Trophoblast cell (in vitro differentiated cells and primary cell): Measurements from ENCODE around the gene EPHB1.

ENCODE experiments used
- DNase-seq, 2 donors: peaks; one replicate each; pipeline ENCODE4 v3.0.0-alpha.2; 2016
- H2AFZ ChIP-seq: 2 replicates; pipeline ENCODE4 v1.6.1; 2013; ENCODE audit warnings: low read length, moderate library complexity, mild to moderate bottlenecking; ENCODE audit not compliant: insufficient read depth, poor library complexity
- H2AK5ac ChIP-seq: 2 replicates; pipeline ENCODE4 v1.6.1; 2013; ENCODE audit warnings: mild to moderate bottlenecking, low read length
- H2BK120ac ChIP-seq: 2 replicates; pipeline ENCODE4 v1.6.1; 2013; ENCODE audit warnings: low read length, mild to moderate bottlenecking, moderate library complexity; ENCODE audit not compliant: insufficient read depth, poor library complexity
- H2BK12ac ChIP-seq: 2 replicates; pipeline ENCODE4 v1.6.1; 2013; ENCODE audit warnings: mild to moderate bottlenecking, low read length, moderate library complexity
- H2BK5ac ChIP-seq: 2 replicates; pipeline ENCODE4 v1.6.1; 2013; ENCODE audit warnings: low read length, low read depth, moderate library complexity, mild to moderate bottlenecking; ENCODE audit not compliant: poor library complexity
- H3K14ac ChIP-seq: 2 replicates; pipeline ENCODE4 v1.6.1; 2013; ENCODE audit warnings: mild to moderate bottlenecking, low read length
- H3K18ac ChIP-seq: 2 replicates; pipeline ENCODE4 v1.6.1; 2013; ENCODE audit warnings: mild to moderate bottlenecking, low read length
- H3K23ac ChIP-seq: 2 replicates; pipeline ENCODE4 v1.6.1; 2013; ENCODE audit warnings: low read length
- H3K27ac ChIP-seq: 2 replicates; pipeline ENCODE4 v1.5.1; 2013; ENCODE audit warnings: low read depth, mild to moderate bottlenecking, inconsistent platforms, low read length, moderate library complexity
- H3K27me3 ChIP-seq: 2 replicates; pipeline ENCODE4 v1.6.1; 2013; ENCODE audit warnings: inconsistent platforms, mild to moderate bottlenecking, low read length, moderate library complexity; ENCODE audit not compliant: insufficient read depth
- H3K36me3 ChIP-seq, 2 experiments: 1 replicate in 1 of 2; 2 replicates in 1 of 2; pipeline ENCODE4 v1.6.1; 2013; ENCODE audit warnings: low read length in 2 of 2, mild to moderate bottlenecking in 2 of 2, moderate library complexity in 1 of 2; ENCODE audit not compliant: insufficient read depth in 2 of 2, control insufficient read depth in 1 of 2
- H3K4ac ChIP-seq: 2 replicates; pipeline ENCODE4 v1.6.1; 2013; ENCODE audit warnings: low read depth, mild to moderate bottlenecking, low read length, moderate library complexity
- H3K4me1 ChIP-seq, 2 experiments: 1 replicate in 1 of 2; 2 replicates in 1 of 2; pipeline ENCODE4 v1.6.1; 2013; ENCODE audit warnings: low read length in 2 of 2, mild to moderate bottlenecking in 2 of 2, moderate library complexity in 1 of 2; ENCODE audit not compliant: insufficient read depth in 2 of 2, control insufficient read depth in 1 of 2
- H3K4me2 ChIP-seq: 2 replicates; pipeline ENCODE4 v1.6.1; 2013; ENCODE audit warnings: inconsistent platforms, mild to moderate bottlenecking, low read length, moderate library complexity
- H3K4me3 ChIP-seq: 2 replicates; pipeline ENCODE4 v1.5.1; 2013; ENCODE audit warnings: mild to moderate bottlenecking, low read depth, low read length, inconsistent platforms
- H3K79me1 ChIP-seq: one replicate; pipeline ENCODE4 v1.6.1; 2013; ENCODE audit warnings: low read length
- H3K79me2 ChIP-seq: 2 replicates; pipeline ENCODE4 v1.6.1; 2013; ENCODE audit warnings: low read length, mild to moderate bottlenecking; ENCODE audit not compliant: control insufficient read depth, insufficient read depth, poor library complexity
- H3K9ac ChIP-seq: 2 replicates; pipeline ENCODE4 v1.6.1; 2013; ENCODE audit warnings: mild to moderate bottlenecking, low read length
- H3K9me3 ChIP-seq: 2 replicates; pipeline ENCODE4 v1.6.1; 2013; ENCODE audit warnings: low read depth, mild to moderate bottlenecking, control low read depth, inconsistent platforms, low read length; ENCODE audit not compliant: insufficient read depth
- H4K12ac ChIP-seq: 2 replicates; pipeline ENCODE4 v1.6.1; 2013; ENCODE audit warnings: low read depth, mild to moderate bottlenecking, low read length, moderate library complexity
- H4K8ac ChIP-seq: 2 replicates; pipeline ENCODE4 v1.6.1; 2013; ENCODE audit warnings: low read depth, mild to moderate bottlenecking, low read length, moderate library complexity
- H4K91ac ChIP-seq: one replicate; pipeline ENCODE4 v1.6.1; 2013; ENCODE audit warnings: low read depth, mild to moderate bottlenecking, low read length, moderate library complexity
- WGBS: extraction: QIAGEN DNeasy Blood & Tissue Kit; methylation state at CpG from one replicate; pipeline ENCODE4 v1.1.7; 2013; ENCODE audit warnings: missing lambda C conversion rate; ENCODE audit not compliant: insufficient read length, insufficient coverage; ENCODE audit errors: extremely low coverage; 5-methylcytosine and 5-hydroxymethylcytosine counted together

Gene EPHB1

DNA sequence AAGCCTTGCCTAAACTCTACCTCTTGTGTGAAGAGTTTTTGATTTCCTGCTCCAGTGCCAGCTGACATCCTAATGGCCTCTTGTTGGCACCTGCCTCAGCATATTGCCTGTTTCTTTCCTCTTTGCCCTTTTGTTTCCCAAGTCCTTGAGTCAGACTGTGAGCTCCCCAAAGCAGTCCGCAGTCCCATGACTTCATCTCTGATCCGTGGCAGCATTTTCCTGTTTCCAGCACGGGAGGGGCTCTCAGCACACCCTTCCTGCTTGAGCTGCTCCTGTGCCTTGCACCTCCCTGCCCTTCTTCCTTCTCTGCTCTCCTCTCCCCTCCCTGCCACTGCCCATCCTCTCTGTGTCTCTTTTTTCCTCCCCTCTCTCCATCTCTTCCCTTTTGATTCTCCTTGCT, 179.6 kb downstream of the EPHB1 start:
- H4K8ac ChIP-seq = no peak overlapping the region
- no peaks in the 10 kb centered on the region for H3K9me3 ChIP-seq
- H3K27ac ChIP-seq = no peak overlapping the region
- H3K4me1 ChIP-seq = no peaks in the 10 kb centered on the region
- H3K18ac ChIP-seq = no peak overlapping the region
- H3K9ac ChIP-seq = no peak overlapping the region
- H2BK120ac ChIP-seq = no peak overlapping the region
- no peak overlapping the region for H3K4me2 ChIP-seq
- H3K23ac ChIP-seq = no peak overlapping the region
- H4K91ac ChIP-seq = no peak overlapping the region
- H3K4ac ChIP-seq = no peak overlapping the region
- H3K79me1 ChIP-seq = no peaks in the 10 kb centered on the region
- no peaks in the 10 kb centered on the region for H3K27me3 ChIP-seq
- H3K4me3 ChIP-seq = no peak overlapping the region
- no peak overlapping the region for H2BK5ac ChIP-seq
- H3K79me2 ChIP-seq = no peaks in the 10 kb centered on the region
- no peak overlapping the region for H2BK12ac ChIP-seq
- H3K14ac ChIP-seq = no peak overlapping the region
- H4K12ac ChIP-seq = no peak overlapping the region
- no peaks in the 10 kb centered on the region for H3K36me3 ChIP-seq
- H2AK5ac ChIP-seq = no peak overlapping the region
- no CpG with 5 or more reads among the region's 3 CpGs for WGBS
- DNase-seq = no peak
- H2AFZ ChIP-seq = no peak overlapping the region

DNA sequence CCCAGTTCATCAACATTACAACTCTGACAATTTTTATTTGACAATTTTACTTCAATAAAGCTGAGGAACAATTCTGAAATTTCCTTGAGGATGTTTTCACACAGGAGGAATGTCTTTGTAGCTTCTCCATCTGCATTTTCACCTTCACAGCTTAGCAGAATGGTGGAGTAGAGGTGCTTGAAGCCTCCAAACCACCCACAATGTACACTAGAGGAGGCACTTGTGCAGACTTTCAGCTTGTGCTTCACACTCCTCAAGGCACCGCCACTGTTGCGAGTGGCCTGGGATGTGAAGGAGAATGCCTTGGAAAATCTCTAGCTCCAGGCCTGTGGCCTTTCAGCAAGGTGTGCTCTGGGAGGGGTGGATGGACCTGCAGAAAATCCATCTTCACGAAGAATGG, 181.9 kb downstream of the EPHB1 start:
- Histone ChIP-seq H3K79me2 (no peaks in the 10 kb centered on the region), H3K27me3 (no peaks in the 10 kb centered on the region), H3K9ac (no peak overlapping the region), H4K8ac (no peak overlapping the region), H3K18ac (no peak overlapping the region), H3K4me1 (no peaks in the 10 kb centered on the region), H3K9me3 (no peaks in the 10 kb centered on the region), H3K4ac (no peak overlapping the region), H3K27ac (no peak overlapping the region), H2BK12ac (no peak overlapping the region), H4K12ac (no peak overlapping the region), H3K14ac (no peak overlapping the region), H3K36me3 (no peaks in the 10 kb centered on the region), H4K91ac (no peak overlapping the region), H3K4me3 (no peak overlapping the region), H3K79me1 (no peaks in the 10 kb centered on the region), H2BK120ac (no peak overlapping the region), H2BK5ac (no peak overlapping the region), H2AFZ (no peak overlapping the region), H3K23ac (no peak overlapping the region), H3K4me2 (no peak overlapping the region), H2AK5ac (no peak overlapping the region)
- no CpG with 5 or more reads among the region's 3 CpGs for WGBS
- no peak for DNase-seq

DNA sequence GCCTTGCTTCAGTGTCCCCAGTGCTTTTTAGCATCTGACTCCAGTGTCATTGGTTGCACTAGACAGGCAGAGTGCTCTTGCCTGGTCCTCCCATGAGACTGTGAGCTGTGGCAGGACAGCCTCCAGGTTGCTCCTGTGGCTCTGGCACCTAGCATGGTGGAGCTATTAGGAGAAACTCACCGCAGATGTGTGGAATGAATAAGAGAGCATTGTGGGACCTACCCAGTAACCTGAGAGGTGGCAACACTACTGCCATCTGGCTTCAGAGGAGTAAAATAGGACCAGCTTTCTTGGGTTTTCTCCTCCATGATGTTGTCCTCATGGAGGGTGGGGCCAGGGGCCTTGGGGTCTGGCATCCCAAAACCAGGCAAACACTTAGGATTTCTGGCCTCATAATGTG, 183.6 kb downstream of the EPHB1 start:
- Histone ChIP-seq H4K8ac (no peak overlapping the region), H2BK120ac (no peak overlapping the region), H3K4ac (no peak overlapping the region), H2BK12ac (no peak overlapping the region), H2AFZ (no peak overlapping the region), H3K79me2 (no peaks in the 10 kb centered on the region), H3K27me3 (no peaks in the 10 kb centered on the region), H2AK5ac (no peak overlapping the region), H3K9me3 (no peaks in the 10 kb centered on the region), H3K4me1 (no peaks in the 10 kb centered on the region), H3K27ac (no peak overlapping the region), H3K14ac (no peak overlapping the region), H4K12ac (no peak overlapping the region), H3K4me3 (no peak overlapping the region), H3K4me2 (no peak overlapping the region), H3K18ac (no peak overlapping the region), H2BK5ac (no peak overlapping the region), H3K9ac (no peak overlapping the region), H4K91ac (no peak overlapping the region), H3K79me1 (no peaks in the 10 kb centered on the region), H3K36me3 (no peaks in the 10 kb centered on the region), H3K23ac (no peak overlapping the region)
- DNase-seq = no peak
- WGBS = no CpG with 5 or more reads among the region's 1 CpG

DNA sequence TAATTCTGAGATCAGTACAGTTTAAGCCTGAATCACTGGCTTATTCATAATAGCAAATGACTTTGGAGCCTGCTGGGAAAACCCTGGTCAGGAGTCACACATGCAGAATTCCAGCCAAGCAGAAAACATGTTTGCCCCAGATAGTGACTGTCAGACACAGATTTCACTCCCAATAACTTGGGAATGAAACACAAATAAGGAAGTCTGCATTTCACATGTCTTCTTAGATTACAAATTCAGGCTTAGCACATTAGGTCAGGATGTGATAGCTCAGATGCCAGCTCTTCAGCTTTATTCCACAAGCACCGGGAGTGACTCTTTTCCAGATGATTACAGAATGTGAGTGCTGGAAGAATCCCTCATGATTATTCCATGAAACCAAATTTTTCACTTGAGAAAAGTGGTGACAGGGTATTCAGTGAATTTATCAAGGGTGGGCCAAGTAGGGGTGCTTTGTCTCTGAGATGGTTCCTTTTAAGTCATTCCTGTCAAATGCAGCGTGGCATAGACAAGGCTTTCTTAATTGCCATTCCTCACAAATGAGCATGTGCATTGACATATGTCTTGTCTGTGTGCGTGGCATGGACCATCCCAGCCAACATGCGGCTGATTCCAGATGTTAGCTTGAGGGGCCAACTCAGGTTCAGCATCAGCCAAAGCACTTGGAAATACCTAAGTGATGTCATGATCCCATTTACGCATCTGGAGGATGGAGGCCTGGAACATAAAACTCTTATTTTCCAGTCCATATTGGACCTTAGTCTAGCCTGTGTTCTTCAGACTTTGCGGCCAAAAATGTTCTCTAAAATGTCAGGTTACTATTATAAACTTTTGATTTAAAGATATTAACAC, 191.0 kb downstream of the EPHB1 start:
- Histone ChIP-seq H3K27ac (no peak overlapping the region), H3K36me3 (no peaks in the 10 kb centered on the region), H4K8ac (no peak overlapping the region), H3K23ac (no peak overlapping the region), H3K79me1 (no peaks in the 10 kb centered on the region), H3K9me3 (no peaks in the 10 kb centered on the region), H3K4me3 (no peak overlapping the region), H2BK120ac (no peak overlapping the region), H3K18ac (no peak overlapping the region), H3K9ac (no peak overlapping the region), H3K27me3 (no peaks in the 10 kb centered on the region), H3K14ac (no peak overlapping the region), H3K4ac (no peak overlapping the region), H2AK5ac (no peak overlapping the region), H2BK12ac (no peak overlapping the region), H4K91ac (no peak overlapping the region), H2AFZ (no peak overlapping the region), H4K12ac (no peak overlapping the region), H3K4me2 (no peak overlapping the region), H2BK5ac (no peak overlapping the region), H3K79me2 (no peaks in the 10 kb centered on the region), H3K4me1 (no peaks in the 10 kb centered on the region)
- WGBS = no CpG with 5 or more reads among the region's 6 CpGs
- no peak for DNase-seq
